Measurements from ENCODE around the gene ITPR1. TPM values are rescaled to one million over a fixed set of nuclear protein-coding genes. Genes with fewer than 3 reads are reported as not detected.

ITPR1 gene
- total RNA-seq, 1 donor from 2014 or later, result 11.2 TPM

GRCh38 chr3:4814305-4814903 lies 321.3 kb downstream of the ITPR1 start:
- Mint-ChIP-seq H3K27me3 (peaks cover 1% of the 10 kb centered on the region), H3K4me1 (ENCODE audit: low read depth) (peaks cover 2% of the 10 kb centered on the region), H3K27ac (peak overlapping the region; percentile 63), H3K36me3 (ENCODE audit: insufficient read depth) (peaks cover 21% of the 10 kb centered on the region), H3K4me3 (ENCODE audit: low read depth) (no peak overlapping the region), H3K9me3 (ENCODE audit: low read depth) (peaks cover 12% of the 10 kb centered on the region)
- no peak for TF ChIP-seq CTCF (IDR thresholded peaks at IDR 0.05; ENCODE audit: unreplicated experiment)
- DNase-seq (ENCODE audit: low spot score, unreplicated experiment), result no peak

GRCh38 chr3:4814904-4815574 lies 321.9 kb downstream of the ITPR1 start:
- Mint-ChIP-seq H3K4me3 (ENCODE audit: low read depth) (no peak overlapping the region), H3K4me1 (ENCODE audit: low read depth) (no peaks in the 10 kb centered on the region), H3K9me3 (ENCODE audit: low read depth) (peaks cover 12% of the 10 kb centered on the region), H3K36me3 (ENCODE audit: insufficient read depth) (peaks cover 21% of the 10 kb centered on the region), H3K27me3 (peaks cover 4% of the 10 kb centered on the region), H3K27ac (no peak overlapping the region)
- no peak for DNase-seq (ENCODE audit: low spot score, unreplicated experiment)
- no peak for TF ChIP-seq CTCF (IDR thresholded peaks at IDR 0.05; ENCODE audit: unreplicated experiment)

DNA sequence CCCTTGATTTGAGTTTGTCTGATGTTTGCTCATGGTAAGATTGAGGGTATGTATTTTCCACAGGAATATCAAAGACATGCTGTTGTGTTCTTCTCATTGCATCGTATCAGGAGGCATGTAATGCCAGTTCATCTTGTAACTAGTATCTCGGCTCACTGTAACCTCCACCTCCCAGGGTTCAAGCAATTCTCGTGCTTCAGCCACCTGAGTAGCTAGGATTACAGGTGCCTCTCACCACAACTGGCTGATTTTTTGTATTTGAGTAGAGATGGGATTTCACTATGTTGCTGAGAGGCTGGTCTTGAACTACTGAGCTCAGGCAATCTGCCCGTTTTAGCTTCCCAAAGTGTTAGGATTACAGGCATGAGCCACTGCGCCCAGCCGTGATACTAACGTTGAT lies 323.2 kb downstream of the ITPR1 start:
- H3K27ac Mint-ChIP-seq, result no peak overlapping the region
- H3K27me3 Mint-ChIP-seq, result peaks cover 6% of the 10 kb centered on the region
- H3K4me3 Mint-ChIP-seq (ENCODE audit: low read depth), result no peak overlapping the region
- no peaks in the 10 kb centered on the region for H3K4me1 Mint-ChIP-seq (ENCODE audit: low read depth)
- peaks cover 12% of the 10 kb centered on the region for H3K9me3 Mint-ChIP-seq (ENCODE audit: low read depth)
- DNase-seq (ENCODE audit: low spot score, unreplicated experiment), result no peak
- TF ChIP-seq CTCF (IDR thresholded peaks at IDR 0.05; ENCODE audit: unreplicated experiment), result no peak
- peaks cover 21% of the 10 kb centered on the region for H3K36me3 Mint-ChIP-seq (ENCODE audit: insufficient read depth)

DNA sequence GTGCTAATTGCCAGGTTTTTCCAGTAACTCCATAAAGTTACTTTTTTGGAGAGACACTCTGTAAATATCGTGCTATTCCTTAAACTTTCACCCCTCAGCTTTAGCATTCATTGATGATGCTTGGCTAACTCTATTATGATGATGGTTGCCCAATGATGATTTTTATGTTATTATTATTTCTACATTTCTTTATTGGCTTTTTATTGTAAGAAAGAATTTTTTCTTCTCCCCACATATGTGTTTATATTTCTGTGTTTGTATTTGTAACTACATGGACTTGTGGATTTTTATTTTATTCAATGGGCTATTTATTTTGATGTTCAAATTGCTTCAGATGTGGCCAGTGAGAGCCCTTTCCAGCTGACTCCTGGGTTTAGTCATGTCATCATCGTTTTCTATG lies 323.6 kb downstream of the ITPR1 start:
- Mint-ChIP-seq H3K36me3 (ENCODE audit: insufficient read depth) (peaks cover 21% of the 10 kb centered on the region), H3K4me1 (ENCODE audit: low read depth) (no peaks in the 10 kb centered on the region), H3K9me3 (ENCODE audit: low read depth) (peaks cover 12% of the 10 kb centered on the region), H3K27ac (no peak overlapping the region), H3K4me3 (ENCODE audit: low read depth) (no peak overlapping the region), H3K27me3 (peaks cover 6% of the 10 kb centered on the region)
- no peak for DNase-seq (ENCODE audit: low spot score, unreplicated experiment)
- TF ChIP-seq CTCF (IDR thresholded peaks at IDR 0.05; ENCODE audit: unreplicated experiment), result no peak

- no peak for DNase-seq (ENCODE audit: low spot score, unreplicated experiment)
Observed at GRCh38 chr3:4817128-4817527, 324.0 kb downstream of the ITPR1 start.

More at GRCh38 chr3:4817128-4817527, 324.0 kb downstream of the ITPR1 start:
- peaks cover 21% of the 10 kb centered on the region for H3K36me3 Mint-ChIP-seq (ENCODE audit: insufficient read depth)
- H3K27me3 Mint-ChIP-seq, result peaks cover 6% of the 10 kb centered on the region
- no peak overlapping the region for H3K4me3 Mint-ChIP-seq (ENCODE audit: low read depth)
- no peaks in the 10 kb centered on the region for H3K4me1 Mint-ChIP-seq (ENCODE audit: low read depth)
- peaks cover 12% of the 10 kb centered on the region for H3K9me3 Mint-ChIP-seq (ENCODE audit: low read depth)
- no peak for TF ChIP-seq CTCF (IDR thresholded peaks at IDR 0.05; ENCODE audit: unreplicated experiment)
- no peak overlapping the region for H3K27ac Mint-ChIP-seq
